NCI-H345 treated with DMSO at 0.1 percent for 48 hours (cell line): ENCODE results near the gene SNTB2.

Experiments
- DNase-seq: peaks from one replicate; lab custom pipeline; 2025; ENCODE audit not compliant: unreplicated experiment; lab: John Stamatoyannopoulos, UW

The SNTB2 gene

GRCh38 chr16:69179328-69180010 is 7.5 kb upstream of the SNTB2 start:
- DNase-seq = no peak

DNA sequence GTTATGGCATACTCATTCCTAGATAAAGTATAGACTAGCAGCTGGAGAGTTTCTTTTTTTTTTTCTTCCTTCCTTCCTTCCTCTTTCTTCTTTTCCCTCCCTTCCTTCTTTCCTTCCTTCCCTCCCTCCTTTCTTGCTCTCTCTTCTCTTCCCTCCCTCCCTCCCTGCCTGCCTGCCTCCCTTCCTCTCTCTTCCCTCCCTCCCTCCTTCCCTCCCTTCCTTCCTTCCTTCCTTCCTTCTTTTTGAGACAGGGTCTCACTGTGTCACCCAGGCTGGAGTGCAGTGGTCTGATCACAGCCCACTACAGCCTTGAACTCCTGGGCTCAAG is 7.0 kb upstream of the SNTB2 start:
- no peak for DNase-seq

DNA sequence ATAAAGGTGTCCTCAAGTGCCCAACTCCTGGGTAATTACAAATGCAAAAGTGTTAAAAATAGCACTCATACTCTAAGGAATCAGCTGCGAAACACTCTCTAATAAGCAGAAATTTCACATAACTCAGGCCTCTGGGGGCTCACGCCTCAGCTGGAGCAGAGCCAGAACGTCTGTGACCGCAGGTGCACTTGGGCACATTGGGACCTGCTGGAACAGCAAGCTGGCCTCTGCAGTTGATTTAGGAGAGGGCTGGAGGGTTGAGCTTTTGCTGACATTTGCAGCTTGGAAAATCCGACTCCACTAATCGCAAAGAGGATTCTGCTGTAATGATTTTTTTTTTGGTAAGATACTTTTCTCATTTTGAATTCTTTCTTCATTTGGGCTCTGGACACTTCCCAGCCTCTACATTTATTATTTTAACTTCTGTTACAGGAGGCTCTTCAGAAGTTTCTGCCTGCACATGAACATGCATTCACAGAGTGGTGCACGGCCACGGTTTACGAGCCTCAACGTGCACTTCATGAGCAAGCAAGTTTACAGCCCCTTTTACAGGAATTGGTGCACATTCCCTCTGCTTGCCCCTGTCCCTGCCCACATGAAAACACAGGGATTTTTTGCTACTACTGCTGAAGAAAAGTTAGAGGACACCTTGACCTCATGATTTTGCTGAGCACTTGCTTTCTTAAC is 4.1 kb upstream of the SNTB2 start:
- DNase-seq = no peak

DNA sequence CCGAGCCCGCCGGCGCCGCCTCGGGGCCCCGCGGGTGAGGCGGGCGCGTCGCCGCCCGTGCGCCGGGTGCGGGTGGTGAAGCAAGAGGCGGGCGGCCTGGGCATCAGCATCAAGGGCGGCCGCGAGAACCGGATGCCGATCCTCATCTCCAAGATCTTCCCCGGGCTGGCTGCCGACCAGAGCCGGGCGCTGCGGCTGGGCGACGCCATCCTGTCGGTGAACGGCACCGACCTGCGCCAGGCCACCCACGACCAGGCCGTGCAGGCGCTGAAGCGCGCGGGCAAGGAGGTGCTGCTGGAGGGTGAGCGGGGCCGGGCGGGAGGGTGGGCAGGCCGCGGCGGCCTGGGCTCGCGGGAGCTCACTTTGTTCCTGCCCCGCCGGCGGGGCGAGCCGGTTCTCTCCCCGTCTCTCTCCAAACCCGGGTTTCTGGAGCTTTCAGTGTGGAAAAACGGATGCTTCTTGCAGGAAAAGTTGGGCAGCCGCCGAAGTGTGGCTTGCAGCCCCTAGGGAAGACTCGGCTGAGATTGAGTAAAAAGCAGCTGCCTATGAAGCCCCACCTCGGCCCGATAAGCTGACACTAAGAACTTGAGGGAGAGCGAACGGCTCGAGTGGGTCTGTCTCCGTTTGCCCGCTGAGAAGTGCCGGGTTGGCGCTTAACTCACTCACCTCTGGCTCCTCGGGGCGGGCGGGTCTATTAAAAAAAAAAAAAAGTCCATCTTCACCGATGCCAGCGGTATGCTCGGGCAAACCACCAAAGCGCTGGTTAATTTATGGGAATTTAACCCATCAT is 677 bp downstream of the SNTB2 start:
- DNase-seq = no peak

- no peak for DNase-seq
Observed at GRCh38 chr16:69188236-69188549, 1.2 kb downstream of the SNTB2 start.

- no peak for DNase-seq
Observed at GRCh38 chr16:69188716-69189115, 1.8 kb downstream of the SNTB2 start.

- no peak for DNase-seq
Observed at GRCh38 chr16:69190046-69190588, 3.2 kb downstream of the SNTB2 start.

DNA sequence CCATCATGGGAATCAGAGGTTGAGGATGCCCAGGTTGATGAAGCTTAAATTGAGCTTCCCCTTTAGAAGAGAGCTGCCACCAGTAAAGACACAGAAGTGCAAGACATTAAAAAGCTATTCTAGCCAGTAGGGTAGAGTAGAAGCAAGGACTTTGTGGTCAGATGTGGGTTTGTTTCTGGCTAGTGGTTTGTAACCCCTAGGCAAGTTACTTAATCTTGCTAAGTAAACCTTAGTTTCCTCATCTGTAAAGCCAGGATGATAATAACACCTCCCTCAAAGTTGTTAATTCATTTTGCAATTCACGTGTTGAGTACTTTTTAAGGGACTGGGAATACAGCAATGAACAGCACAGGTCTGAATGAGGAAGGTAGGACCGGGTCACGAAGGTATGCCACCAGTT is 3.6 kb downstream of the SNTB2 start:
- no peak for DNase-seq

- DNase-seq = no peak
Observed at GRCh38 chr16:69191136-69191535, 4.2 kb downstream of the SNTB2 start.

- DNase-seq = no peak
Observed at GRCh38 chr16:69193855-69194254, 6.9 kb downstream of the SNTB2 start.

DNA sequence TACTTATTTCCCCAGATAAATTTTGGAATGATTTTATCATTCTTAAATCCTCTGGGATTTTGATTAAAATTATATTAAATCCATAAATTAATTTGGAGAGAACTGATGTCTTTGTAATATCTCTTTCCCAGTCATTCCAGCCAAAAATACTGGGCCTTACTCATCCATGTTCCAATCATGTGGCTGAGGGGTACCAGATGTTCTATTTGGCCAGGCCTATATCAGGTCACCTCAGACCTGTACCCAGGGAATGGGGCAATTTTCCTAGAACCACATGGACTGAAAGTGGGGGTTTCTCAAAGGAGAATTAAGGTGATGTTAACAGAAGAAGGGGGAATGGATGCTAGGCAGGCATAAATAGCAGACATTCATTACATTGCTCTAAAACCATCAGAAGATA is 7.5 kb downstream of the SNTB2 start:
- DNase-seq = no peak

- no peak for DNase-seq
Observed at GRCh38 chr16:69195369-69196029, 8.5 kb downstream of the SNTB2 start.

- DNase-seq = no peak
Observed at GRCh38 chr16:69197573-69197972, 10.6 kb downstream of the SNTB2 start.

DNA sequence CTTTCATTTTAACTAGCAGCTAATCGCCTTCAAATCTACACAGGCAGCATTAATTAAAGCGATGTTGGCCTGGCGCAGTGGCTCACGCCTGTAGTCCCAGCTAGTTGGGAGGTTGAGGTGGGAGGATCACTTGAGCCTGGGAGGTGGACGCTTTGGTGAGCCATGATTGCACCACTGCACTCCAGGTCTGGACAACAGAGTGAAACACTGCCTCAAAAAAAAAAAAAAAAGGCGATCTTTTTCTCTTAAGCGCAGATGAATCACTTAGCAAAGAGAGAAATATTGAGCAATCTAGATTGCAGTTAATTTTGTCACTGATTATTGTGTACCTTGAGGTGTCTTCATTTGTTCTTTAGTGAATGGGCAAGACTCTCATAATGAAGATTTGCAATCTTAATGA is 12.4 kb downstream of the SNTB2 start:
- DNase-seq = no peak

DNA sequence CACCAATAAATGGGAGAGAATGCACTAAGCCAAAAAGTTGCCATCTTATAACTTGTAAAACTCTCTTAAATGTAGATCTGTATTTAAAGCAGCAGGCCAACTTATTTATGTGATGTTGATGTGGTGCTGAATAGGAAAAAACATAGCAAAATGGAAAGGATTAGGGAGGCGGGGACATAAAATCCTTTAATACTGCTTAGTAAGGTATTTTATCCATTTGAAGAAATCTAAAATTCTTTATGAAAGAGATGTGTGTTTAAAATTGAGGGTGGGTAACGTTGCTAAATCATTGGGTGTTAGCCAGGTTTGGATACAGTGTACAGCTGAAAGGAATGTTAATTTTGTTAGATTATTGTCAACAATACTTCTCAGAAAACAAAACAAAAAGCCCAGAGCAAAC is 14.3 kb downstream of the SNTB2 start:
- DNase-seq = no peak

DNA sequence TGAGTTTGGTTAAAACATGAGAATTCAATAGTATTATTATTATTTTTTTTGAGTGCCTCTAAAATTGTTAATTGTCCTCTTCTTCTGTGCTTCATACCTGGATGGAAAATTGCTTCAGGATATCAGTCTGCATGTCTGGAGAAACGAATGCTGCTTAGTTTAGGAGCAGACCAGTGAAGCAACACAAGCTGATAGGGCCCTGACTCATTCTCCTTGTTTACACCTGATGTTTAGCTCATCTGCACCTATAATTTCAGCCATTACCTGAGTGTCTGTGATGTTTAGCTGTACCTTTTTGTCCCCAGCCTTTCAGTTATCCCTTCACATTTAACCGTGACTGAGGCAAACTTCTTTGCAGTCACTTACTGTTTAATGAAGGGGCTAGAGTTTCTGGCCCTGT is 14.8 kb downstream of the SNTB2 start:
- DNase-seq = no peak

- DNase-seq = no peak
Observed at GRCh38 chr16:69204172-69204571, 17.2 kb downstream of the SNTB2 start.

DNA sequence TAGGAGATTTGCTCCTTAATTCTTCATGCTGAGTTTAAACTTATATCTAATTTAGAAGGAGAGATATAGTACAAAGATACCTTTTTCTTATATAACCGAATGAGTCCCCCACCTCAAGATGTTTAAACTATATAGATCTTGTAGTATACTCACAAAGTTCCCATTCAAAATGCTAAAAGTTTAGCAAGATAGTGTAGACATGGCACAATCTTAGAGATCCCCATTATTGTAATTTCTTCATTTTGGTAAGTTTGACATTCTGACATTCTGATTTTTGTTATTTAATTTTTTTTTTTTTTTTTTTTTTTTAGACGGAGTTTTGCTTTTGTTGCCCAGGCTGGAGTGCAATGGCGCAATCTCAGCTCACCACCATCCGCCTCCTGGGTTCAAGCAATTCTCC is 22.8 kb downstream of the SNTB2 start:
- DNase-seq = no peak

GRCh38 chr16:69217433-69217832 is 30.5 kb downstream of the SNTB2 start:
- DNase-seq = no peak

DNA sequence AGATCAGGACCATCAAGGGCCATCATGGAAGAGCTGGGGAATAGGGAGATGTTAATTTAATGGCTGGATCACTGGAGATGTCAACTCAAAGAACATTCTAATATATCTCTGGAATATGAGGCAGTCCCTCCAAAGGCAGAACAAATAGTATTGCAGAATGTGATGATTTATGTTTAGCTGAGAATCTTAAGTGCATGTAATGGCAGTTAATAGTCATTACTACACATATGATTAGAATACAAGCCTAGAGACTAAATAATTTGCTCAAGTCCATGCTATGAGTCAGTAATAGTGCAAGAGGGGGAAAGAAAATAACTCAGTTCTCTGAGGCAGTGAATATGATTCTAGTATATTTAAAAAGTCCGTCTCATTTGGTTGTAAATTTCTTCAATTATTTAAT is 32.3 kb downstream of the SNTB2 start:
- no peak for DNase-seq

GRCh38 chr16:69223882-69224281 is 36.9 kb downstream of the SNTB2 start:
- DNase-seq = no peak

DNA sequence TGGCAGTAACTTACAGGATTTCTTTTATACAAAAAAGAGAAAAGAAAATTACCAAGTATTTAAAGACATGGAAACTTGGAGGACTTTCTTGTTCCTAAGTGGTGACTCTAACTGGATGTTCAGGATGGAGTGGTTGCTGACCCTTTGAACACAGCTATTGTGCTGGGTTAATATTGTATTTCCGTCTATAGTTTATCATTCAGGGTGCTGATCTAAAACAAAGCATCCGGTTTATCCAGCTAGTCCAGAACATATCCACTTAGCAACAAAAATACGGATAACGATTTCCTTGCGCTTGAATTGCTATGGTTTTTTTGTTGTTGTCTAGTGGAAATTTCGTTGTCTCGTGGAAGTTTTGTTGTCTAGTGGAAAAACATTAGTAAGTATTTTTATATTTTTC is 38.2 kb downstream of the SNTB2 start:
- no peak for DNase-seq
